ENCODE data around the gene TEKT2.
A peak's percentile ranks its signal among the peaks of the same experiment; 100 is the strongest.

TEKT2 gene

GRCh38 chr1:36106269-36106668, 22.4 kb downstream of the TEKT2 start:
- no peak for DNase-seq (ENCODE audit: low read depth)

- no peak for DNase-seq (ENCODE audit: low read depth)
Observed at GRCh38 chr1:36107394-36107793, 23.5 kb downstream of the TEKT2 start.

- DNase-seq (ENCODE audit: low read depth): peak; percentile 57
Observed at GRCh38 chr1:36108314-36108713, 24.4 kb downstream of the TEKT2 start.

- DNase-seq (ENCODE audit: low read depth): peak; percentile 49
Observed at GRCh38 chr1:36109041-36109679, 25.3 kb downstream of the TEKT2 start.

- DNase-seq (ENCODE audit: low read depth): no peak
Observed at GRCh38 chr1:36111151-36111550, 27.3 kb downstream of the TEKT2 start.

- no peak for DNase-seq (ENCODE audit: low read depth)
Observed at GRCh38 chr1:36112823-36113222, 28.9 kb downstream of the TEKT2 start.

- no peak for DNase-seq (ENCODE audit: low read depth)
Observed at GRCh38 chr1:36114371-36114770, 30.5 kb downstream of the TEKT2 start.

GRCh38 chr1:36115200-36115669, 31.3 kb downstream of the TEKT2 start:
- no peak for DNase-seq (ENCODE audit: low read depth)

GRCh38 chr1:36115931-36116330, 32.0 kb downstream of the TEKT2 start:
- DNase-seq (ENCODE audit: low read depth): no peak

GRCh38 chr1:36116901-36117300, 33.0 kb downstream of the TEKT2 start:
- no peak for DNase-seq (ENCODE audit: low read depth)

GRCh38 chr1:36118447-36119204, 34.7 kb downstream of the TEKT2 start:
- DNase-seq (ENCODE audit: low read depth): no peak

GRCh38 chr1:36119456-36119855, 35.6 kb downstream of the TEKT2 start:
- no peak for DNase-seq (ENCODE audit: low read depth)

GRCh38 chr1:36122062-36123030, 38.5 kb downstream of the TEKT2 start:
- DNase-seq (ENCODE audit: low read depth): no peak

- DNase-seq (ENCODE audit: low read depth): no peak
Observed at GRCh38 chr1:36123356-36123755, 39.5 kb downstream of the TEKT2 start.

- no peak for DNase-seq (ENCODE audit: low read depth)
Observed at GRCh38 chr1:36124404-36125128, 40.7 kb downstream of the TEKT2 start.

- DNase-seq (ENCODE audit: low read depth): no peak
Observed at GRCh38 chr1:36125129-36125991, 41.5 kb downstream of the TEKT2 start, which contains the start of gene COL8A2. Gene COL8A2 (minus strand): TSS chr1:36125222. CDS start chr1:36100242, 24,980 bp downstream.

GRCh38 chr1:36126005-36126716, 42.3 kb downstream of the TEKT2 start:
- DNase-seq (ENCODE audit: low read depth): no peak

GRCh38 chr1:36126797-36127500, 43.1 kb downstream of the TEKT2 start:
- DNase-seq (ENCODE audit: low read depth): no peak
